NT2/D1 (cell line): ENCODE results near the gene MPST.

Experiments used
- SUZ12 ChIP-seq: IDR thresholded peaks from 2 replicates; pipeline ENCODE4 v1.6.1; 2011; ENCODE audit not compliant: insufficient read length, insufficient read depth; ENCODE audit errors: extremely low read depth
- ZNF274 ChIP-seq: IDR thresholded peaks from 2 replicates; pipeline ENCODE4 v1.6.1; 2011; ENCODE audit warnings: mild to moderate bottlenecking, low read depth, low read length

GRCh38 chr22:36985211-36985889 lies 34.2 kb upstream of the MPST start:
- TF ChIP-seq SUZ12: no peak
- no peak for TF ChIP-seq ZNF274
